GM18502 (cell line): ENCODE measurements around the gene CAMKK2.
"Not testable (repeated sequence)": the region's sequence is repeated elsewhere in the genome, so short reads cannot be mapped to it uniquely, and the experiment has no call there.

Experiments
- ATAC-seq: cut with Tn5 transposase; IDR thresholded peaks from one replicate; pipeline ENCODE4 v1.9.1; 2021; ENCODE audit warnings: mild to moderate bottlenecking; ENCODE audit not compliant: unreplicated experiment, poor library complexity

CAMKK2 gene

DNA sequence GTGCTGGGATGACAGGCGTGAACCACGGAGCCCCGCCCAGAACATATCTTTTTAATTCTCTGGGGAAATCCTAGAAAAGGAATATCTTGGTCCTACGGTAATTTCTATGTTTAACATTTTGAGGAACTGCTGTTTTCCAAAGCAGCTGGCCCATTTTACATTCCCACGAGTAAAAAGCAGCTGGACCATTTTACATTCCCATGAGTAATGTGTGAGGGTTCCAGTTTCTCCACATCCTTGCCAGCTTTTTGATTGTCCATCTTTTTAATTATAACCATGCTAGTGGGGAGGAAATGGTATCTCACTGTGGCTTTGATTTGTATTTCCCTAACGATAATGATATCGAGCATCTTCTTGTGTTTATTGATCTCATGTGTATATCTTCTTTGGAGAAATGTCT is 91.0 kb downstream of the CAMKK2 start:
- ATAC-seq, result no peak

DNA sequence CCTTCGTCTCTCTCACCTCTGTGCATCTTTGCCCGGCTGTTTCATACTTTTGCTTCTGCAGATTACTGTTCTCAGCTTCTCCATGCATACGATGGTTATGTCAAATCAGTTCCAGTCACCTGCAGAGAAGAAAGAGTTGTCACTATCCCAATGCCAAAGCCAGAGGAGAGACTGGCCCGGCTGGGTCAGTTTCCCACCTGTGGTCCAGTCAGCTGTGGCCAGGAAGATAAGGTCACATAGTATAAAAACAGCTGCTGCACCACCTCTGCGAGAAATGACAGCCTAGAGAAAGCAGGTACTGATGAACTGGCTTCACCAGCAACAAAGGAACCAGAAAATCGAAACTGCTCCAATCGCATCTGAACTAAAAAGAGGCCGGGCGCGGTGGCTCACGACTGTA is 93.0 kb downstream of the CAMKK2 start:
- ATAC-seq, result no peak

DNA sequence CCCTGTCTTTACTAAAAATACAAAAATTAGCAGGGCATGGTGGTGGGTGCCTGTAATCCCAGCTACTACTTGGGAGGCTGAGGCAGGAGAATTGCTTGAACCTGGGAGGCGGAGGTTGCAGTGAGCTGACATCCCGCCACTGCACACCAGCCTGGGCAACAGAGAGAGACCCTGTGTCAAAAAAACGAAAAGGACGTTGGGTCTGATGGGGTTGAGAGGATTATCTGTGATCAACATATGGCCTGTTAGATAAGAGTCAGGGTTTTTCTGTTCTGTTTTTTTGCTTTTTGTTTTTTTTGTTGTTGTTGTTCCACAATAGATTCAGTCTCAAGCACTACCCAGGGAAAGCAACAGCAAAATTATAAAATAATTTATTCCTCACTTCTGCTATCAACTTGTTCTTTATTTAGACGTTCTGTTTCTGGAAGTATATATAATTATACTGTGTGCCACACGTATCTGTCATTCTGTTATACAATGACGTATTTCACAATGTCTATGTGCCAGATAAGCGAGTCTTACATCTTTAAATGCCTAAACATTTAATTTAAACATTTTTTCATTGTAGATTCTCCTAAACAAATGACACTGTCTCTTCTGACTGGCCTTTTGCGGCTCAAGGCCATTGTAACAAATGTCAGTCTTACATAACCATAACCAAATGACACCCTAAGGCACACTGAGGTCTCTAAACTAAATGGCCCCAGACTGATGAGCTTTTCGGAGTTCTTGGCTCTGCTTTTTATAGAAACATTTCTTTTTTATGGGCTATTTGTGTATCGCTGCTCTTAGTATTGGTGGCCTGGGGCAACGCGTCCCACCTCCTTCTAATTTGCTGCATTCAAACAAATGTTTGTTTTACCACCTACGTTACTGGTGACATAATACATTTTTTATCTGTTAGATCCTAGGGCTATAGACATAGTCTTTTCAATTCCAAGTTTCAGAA is 93.8 kb downstream of the CAMKK2 start:
- no peak for ATAC-seq

DNA sequence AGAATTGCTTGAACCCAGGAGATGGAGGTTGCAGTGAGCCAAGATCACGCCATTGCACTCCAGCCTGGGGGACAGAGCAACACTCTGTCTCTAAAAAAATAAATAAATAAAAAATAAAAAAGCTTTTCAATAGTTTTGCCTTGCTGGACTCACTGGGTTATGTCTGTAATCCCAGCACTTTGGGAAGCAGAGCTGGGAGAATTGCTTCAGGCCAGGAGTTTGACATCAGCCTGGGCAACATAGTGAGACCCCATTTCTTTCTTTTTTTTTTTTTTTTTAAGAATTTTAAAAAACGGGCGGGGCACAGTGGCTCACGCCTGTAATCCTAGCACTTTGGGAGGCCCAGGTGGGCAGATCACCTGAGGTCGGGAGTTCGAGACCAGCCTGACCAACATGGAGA is 95.4 kb downstream of the CAMKK2 start:
- not testable (repeated sequence) for ATAC-seq

DNA sequence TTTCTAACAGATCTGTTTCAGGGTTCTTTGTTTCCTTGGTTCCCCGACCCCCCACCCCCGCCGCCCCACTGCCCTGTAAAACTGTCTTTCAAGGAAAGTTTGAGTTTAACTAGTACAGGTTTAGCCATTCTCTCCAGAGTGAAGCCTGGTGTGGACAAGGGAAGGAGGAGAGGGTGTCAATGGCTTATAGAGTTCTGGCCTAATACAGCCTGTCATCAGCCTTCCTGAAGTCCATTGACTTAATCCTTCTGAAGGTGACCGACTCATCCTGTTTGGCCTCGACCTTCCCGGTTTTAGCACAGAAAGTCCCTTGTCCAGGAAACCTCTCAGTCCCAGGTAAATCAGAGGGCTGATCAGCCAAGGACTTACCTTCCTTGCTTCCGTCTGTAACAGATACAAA is 97.6 kb downstream of the CAMKK2 start:
- ATAC-seq, result no peak

DNA sequence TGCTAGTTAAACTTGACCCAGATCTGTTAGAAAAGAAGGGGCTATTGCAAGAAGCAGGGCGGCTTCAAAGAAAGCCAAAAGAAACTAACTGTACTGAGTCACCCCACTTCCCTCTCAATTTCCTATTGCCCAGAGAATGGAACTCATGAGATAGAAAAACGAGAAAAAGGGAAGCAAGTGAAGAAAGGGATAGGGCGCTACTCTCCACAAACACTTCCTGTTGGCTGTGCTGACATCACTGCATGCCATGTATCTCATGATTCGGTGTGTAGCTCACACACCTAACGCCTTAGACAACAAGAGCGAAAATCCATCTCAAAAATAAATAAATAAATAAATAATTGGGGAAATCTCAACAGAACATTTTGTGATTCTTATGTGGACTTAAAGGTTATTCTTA is 99.6 kb downstream of the CAMKK2 start:
- no peak for ATAC-seq

DNA sequence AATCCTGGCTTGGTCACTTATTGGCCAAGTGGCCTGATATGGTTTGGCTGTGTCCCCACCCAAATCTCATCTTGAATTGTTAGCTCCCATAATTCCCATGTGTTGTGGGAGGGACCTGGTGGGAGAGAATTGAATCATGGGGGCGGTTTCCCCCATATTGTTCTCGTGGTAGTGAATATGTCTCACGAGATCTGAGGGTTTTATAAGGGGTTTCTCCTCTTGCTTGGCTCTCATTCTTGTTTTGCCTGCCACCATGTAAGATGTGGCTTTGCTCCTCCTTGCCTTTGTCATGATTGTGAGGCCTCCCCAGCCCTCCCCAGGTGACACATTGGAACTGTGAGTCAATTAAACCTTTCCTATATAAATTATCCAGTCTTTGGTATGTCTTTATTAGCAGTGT is 105.4 kb downstream of the CAMKK2 start:
- ATAC-seq, result no peak

DNA sequence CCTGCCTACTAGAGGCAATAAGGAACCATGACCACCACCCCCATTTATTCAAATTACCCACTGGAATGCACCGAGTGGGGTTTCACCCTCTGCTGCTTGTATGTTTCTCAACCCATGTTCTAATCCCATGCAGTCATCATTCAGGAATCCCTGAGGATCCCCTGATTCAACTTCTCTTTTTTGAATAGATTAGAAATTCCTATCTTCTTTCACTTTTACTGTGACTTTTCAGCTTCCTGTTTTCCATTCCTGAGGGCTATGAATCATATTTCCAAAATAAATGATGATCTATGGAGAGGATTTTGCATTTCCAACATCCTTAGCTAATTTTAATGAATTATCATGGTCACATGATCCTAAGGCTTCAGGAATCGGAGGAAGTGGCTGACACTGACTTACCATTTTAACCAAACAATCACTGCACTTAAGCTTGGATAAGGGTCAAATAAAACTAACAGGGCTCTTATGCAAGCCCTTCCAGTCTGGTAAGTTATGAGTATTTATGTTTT is 105.9 kb downstream of the CAMKK2 start:
- no peak for ATAC-seq

DNA sequence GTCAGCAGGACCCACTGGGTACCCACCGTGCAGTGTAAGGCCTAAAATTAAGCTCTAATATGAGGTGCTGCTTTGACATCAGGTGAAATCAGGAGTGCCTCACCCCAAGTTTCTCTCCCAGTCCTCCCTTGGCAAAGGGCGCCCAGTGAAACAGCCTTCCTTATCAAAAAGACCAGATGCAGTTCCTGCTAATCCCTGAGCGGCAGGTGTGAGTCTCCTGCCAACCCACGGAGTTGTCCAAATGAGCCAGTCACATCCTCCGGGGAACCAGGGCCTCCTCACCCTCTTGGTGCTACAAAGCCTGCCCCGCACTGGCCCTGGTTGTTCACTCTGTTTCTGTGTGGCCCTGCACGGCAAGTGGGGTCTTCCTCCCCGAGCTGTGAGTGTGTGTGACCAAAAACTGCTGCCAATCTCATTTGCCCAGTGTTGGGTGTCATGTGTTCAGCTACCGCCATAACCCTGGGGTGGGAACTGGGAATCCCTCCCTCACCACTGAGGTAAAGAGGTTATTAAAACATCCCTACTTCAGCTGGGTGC is 106.8 kb downstream of the CAMKK2 start:
- ATAC-seq, result no peak

DNA sequence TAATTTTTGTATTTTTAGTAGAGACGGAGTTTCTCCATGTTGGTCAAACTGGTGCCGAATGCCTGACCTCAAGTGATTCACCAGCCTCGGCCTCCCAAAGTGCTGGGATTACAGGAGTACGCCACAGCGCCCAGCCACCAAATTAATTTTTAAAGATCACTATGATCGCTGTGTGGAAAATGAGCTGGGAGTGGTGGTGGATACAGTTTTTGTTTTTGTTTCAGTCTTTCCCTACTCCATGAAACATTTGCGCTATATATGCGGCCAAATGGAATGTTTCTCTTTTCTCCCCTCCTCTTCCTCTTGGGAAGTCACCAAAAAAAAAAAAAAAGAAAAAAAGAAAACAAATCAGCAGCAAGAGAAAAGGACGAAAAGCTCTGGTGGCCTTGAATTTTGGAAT is 107.4 kb downstream of the CAMKK2 start:
- no peak for ATAC-seq

DNA sequence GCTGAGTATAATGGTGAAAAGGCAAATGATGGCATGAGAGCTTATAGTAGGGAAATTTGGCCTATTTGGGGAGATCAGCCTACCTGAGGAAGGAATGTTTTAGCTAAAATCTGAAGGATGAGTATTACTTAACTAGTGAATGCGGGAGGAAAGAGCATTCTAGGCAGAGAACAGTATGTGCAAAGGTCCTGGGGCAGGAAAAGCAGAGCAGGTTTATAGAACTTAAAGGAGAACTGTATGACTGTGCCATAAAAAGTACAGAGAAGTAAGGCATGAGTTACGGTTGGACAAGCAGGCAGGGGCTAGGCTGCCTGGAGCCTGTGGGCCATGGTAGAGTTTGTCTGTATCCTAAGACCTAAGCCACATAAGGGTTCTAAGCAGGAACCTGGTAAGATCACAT is 108.3 kb downstream of the CAMKK2 start:
- no peak for ATAC-seq
